ENCODE measurements around the gene PDGFA.

PDGFA gene

DNA sequence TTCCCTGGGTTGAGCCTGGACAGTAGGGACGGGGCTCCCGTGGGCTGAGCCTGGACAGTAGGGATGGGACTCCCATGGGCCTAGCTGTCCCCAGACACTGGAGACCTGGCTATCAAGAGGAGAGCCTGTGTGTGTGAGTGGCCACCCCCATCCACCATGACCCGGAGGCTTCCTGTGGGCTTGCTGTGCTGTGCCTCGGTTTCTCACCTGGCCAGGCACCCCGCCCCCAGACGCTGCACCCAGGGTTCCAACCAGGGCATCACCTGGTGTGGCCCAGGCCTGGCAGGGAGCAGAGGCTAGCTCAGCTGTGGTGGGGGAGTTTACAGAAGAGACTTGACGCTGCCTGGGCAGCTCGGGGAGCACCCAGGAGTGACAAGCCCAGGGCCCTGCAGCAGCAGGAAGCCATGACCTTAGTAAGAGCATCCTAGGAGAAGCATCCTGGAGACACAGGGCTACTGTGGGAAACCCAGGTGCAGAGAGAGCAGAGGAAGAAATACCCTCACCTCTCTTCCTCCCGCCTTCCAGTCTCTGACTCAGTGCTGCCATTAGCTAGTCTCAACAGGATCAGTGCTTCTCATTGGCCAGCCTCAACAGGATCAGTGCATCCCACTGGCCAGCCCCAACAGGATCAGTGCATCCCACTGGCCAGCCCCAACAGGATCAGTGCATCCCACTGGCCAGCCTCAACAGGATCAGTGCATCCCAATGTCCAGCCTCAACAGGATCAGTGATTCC, 61.0 kb downstream of the PDGFA start:
- DNase-seq (ENCODE audit: low read depth, low spot score): no peak
- in situ Hi-C loops (cut with HindIII; ENCODE audit: low sequenced_read_pairs): no loop called here

DNA sequence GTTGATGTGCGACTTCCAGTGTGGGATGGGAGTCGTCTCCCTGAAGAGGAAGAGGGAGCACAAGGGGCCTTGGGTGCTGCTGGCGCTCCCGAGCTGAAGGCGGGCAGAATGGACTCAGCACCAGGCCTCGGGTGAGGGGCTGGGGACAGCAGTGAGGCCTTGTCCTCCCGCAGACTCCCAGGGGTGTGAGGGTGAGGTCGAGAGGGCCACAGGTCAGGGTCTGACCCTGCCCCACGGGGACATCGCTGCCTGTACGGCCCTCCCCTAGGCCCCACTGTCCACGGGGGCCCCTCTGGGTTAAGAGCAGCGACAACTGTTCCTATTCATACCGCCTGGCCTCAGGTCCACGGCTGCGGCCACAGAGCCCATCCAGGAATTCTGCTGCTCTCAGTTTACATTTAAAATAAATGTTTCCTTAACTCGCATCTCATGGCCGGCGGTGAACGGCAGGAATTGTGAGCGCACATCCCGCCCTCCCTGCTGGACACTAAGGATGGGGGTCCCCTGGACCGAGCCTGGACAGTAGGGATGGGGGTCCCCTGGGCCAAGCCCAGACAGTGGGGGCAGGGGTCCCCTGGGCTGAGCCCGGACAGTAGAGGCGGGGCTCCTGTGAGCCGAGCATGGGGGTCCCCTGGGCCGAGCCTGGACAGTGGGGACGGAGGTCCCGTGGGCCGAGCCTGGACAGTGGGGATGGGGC, 61.7 kb downstream of the PDGFA start:
- TF ChIP-seq, protein P1, sequence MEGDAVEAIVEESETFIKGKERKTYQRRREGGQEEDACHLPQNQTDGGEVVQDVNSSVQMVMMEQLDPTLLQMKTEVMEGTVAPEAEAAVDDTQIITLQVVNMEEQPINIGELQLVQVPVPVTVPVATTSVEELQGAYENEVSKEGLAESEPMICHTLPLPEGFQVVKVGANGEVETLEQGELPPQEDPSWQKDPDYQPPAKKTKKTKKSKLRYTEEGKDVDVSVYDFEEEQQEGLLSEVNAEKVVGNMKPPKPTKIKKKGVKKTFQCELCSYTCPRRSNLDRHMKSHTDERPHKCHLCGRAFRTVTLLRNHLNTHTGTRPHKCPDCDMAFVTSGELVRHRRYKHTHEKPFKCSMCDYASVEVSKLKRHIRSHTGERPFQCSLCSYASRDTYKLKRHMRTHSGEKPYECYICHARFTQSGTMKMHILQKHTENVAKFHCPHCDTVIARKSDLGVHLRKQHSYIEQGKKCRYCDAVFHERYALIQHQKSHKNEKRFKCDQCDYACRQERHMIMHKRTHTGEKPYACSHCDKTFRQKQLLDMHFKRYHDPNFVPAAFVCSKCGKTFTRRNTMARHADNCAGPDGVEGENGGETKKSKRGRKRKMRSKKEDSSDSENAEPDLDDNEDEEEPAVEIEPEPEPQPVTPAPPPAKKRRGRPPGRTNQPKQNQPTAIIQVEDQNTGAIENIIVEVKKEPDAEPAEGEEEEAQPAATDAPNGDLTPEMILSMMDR (IDR thresholded peaks at IDR 0.05; ENCODE audit: low read depth, low read length): no peak
- in situ Hi-C loops (cut with HindIII; ENCODE audit: low sequenced_read_pairs): no loop called here
- no peak for DNase-seq (ENCODE audit: low read depth, low spot score)
- H3K4me3 ChIP-seq (ENCODE audit: low read depth, low read length): no peak overlapping the region

More for the DNA sequence above, 61.0 kb downstream of the PDGFA start:
- no peak overlapping the region for H3K4me3 ChIP-seq (ENCODE audit: low read depth, low read length)
- TF ChIP-seq, protein P1 (IDR thresholded peaks at IDR 0.05; ENCODE audit: low read depth, low read length): no peak

DNA sequence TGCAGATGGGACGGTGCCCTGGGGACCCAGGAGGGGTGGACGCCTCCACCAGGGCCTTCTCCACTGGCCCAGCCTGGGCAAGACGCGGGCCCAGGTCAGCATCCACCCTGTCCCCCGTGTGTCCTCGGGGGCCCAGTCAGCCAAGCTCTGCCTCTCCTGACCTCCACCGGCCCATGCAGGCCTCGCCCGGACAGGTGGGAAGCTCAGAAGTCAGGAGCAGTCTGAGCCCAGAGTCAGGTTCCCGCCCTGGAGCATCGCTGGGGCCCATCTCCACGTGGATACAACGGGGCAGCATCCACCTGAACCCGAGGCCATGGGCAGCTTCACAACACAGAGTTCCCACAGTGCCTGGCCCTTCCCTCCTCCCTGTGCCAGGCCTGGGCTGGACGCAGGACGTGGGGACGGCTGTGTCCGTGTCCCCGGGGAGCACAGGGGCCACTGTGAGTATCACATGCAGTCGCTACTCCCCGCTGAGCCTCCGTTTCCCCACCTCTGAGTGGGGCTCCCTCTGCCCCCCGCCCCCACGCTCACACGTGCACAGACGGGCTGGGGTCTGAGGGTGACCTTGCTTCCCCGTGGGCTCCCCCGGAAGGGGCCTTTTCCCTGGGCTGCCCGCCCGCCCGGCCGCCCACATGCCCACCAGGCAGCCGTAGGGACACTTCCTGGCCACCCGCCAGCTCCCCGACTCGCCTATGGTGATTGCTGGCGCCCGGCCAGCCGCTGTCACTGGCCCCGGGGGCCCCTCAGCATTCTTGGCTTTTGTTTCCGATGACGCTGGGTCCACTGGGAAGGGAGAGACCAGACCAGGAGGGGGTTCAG, 64.3 kb downstream of the PDGFA start:
- TF ChIP-seq, protein P1 (IDR thresholded peaks at IDR 0.05; ENCODE audit: low read depth, low read length): no peak
- in situ Hi-C loops (cut with HindIII; ENCODE audit: low sequenced_read_pairs): no loop called here
- no peak overlapping the region for H3K4me3 ChIP-seq (ENCODE audit: low read depth, low read length)
- no peak for DNase-seq (ENCODE audit: low read depth, low spot score)

DNA sequence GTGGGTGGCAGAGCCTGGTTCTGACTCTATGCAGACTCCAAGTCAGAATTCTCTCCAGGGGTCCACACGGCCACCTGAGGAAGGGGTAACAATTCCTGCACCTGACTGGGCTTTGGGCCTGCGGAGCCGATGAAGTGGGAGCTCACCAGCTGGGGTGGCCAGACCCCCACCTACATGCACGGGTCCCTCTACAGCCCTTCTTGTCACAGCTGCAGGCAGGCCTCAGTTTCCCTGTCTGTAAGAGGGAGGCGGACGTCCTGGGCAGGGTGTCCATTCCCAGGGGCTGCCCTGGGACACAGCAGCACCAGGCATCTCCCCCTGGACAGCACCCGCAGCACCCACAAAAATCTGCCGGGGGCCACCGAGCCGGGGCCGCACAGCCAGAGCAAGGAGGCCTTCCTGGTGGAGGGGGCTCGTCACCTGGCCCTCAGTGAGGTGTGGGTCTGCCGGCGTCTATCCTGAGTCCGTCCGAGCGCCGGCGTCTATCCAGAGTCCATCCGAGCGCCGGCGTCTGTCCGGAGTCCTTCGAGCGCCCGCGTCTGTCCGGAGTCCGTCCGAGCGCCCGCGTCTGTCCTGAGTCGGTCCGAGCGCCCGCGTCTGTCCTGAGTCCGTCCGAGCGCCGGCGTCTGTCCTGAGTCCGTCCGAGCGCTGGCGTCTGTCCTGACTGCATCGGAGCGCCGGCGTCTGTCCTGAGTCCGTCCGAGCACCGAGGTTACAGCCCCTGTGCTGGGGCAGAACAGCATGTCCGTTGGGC, 65.1 kb downstream of the PDGFA start:
- in situ Hi-C loops (cut with HindIII; ENCODE audit: low sequenced_read_pairs): no loop called here
- TF ChIP-seq, protein P1 (IDR thresholded peaks at IDR 0.05; ENCODE audit: low read depth, low read length): no peak
- no peak for DNase-seq (ENCODE audit: low read depth, low spot score)
- H3K4me3 ChIP-seq (ENCODE audit: low read depth, low read length): no peak overlapping the region

DNA sequence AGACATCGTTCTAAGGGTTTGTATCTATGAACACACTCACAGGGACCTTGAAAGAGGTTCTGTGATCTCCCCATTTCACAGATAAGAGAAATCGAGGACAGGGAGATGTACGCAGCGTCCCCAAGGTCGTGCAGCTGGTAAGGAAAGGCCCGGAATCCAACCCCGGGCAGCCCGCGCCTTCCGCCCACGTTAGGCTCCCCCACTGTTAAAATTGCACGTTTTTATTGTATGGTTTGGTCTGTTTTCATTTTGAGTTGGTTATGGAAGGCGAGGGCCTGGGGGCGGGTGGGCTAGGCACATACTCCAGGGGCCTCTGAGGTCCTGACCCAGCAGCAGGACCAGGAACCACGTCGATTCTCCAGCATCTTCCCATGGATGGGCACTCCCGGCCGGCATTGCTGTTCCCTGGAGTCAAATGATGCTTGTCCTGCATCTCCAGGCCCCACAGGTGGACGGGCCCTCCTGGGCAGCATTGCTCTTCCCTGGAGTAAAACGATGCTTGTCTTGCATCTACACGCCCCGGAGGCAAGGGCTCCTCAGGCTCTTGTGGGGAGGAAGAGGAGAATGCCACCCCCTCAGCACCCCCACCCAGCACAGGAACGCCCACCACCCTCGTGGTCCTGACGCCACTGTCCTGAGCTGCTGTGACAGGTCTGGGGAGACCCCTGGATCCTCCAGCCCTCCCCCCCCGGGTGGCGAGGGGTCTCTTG, 65.9 kb downstream of the PDGFA start:
- in situ Hi-C loops (cut with HindIII; ENCODE audit: low sequenced_read_pairs): no loop called here

More for the DNA sequence above, 65.9 kb downstream of the PDGFA start:
- H3K4me3 ChIP-seq (ENCODE audit: low read depth, low read length): no peak overlapping the region
- DNase-seq (ENCODE audit: low read depth, low spot score): no peak
- TF ChIP-seq, protein P1 (IDR thresholded peaks at IDR 0.05; ENCODE audit: low read depth, low read length): no peak

Measured in astrocyte of the spinal cord (primary cell).